ENCODE data around the gene COL9A3.
"Not testable (repeated sequence)": the region's sequence is repeated elsewhere in the genome, so short reads cannot be mapped to it uniquely, and the experiment has no call there.

COL9A3 gene

GRCh38 chr20:62838128-62838891 is 21.5 kb downstream of the COL9A3 start:
- DNase-seq = no peak

GRCh38 chr20:62839261-62839660 is 22.4 kb downstream of the COL9A3 start:
- no peak for DNase-seq

- no peak for DNase-seq
Observed at GRCh38 chr20:62839816-62840215, 23.0 kb downstream of the COL9A3 start.

- no peak for DNase-seq
Observed at GRCh38 chr20:62840244-62841197, 23.7 kb downstream of the COL9A3 start.

GRCh38 chr20:62841705-62842212 is 24.9 kb downstream of the COL9A3 start:
- DNase-seq = no peak

- DNase-seq = no peak
Observed at GRCh38 chr20:62843656-62844055, 26.8 kb downstream of the COL9A3 start.

- DNase-seq = no peak
Observed at GRCh38 chr20:62844182-62844581, 27.3 kb downstream of the COL9A3 start.

GRCh38 chr20:62845416-62846160 is 28.7 kb downstream of the COL9A3 start:
- no peak for DNase-seq

GRCh38 chr20:62846166-62846890 is 29.5 kb downstream of the COL9A3 start:
- no peak for DNase-seq

- DNase-seq = not testable (repeated sequence)
Observed at GRCh38 chr20:62848917-62849316, 32.1 kb downstream of the COL9A3 start.

- no peak for DNase-seq
Observed at GRCh38 chr20:62849431-62849830, 32.6 kb downstream of the COL9A3 start.

- no peak for DNase-seq
Observed at GRCh38 chr20:62850333-62850974, 33.6 kb downstream of the COL9A3 start.

GRCh38 chr20:62852196-62852595 is 35.3 kb downstream of the COL9A3 start:
- DNase-seq = no peak

- DNase-seq = no peak
Observed at GRCh38 chr20:62852841-62853240, 36.0 kb downstream of the COL9A3 start.

GRCh38 chr20:62853304-62853703 is 36.5 kb downstream of the COL9A3 start:
- not testable (repeated sequence) for DNase-seq

- DNase-seq = no peak
Observed at GRCh38 chr20:62854121-62854520, 37.3 kb downstream of the COL9A3 start.

GRCh38 chr20:62855120-62855519 is 38.3 kb downstream of the COL9A3 start:
- DNase-seq = no peak

GRCh38 chr20:62856931-62857619 is 40.2 kb downstream of the COL9A3 start:
- DNase-seq = no peak

GRCh38 chr20:62858058-62858830 is 41.4 kb downstream of the COL9A3 start:
- no peak for DNase-seq

- DNase-seq = no peak
Observed at GRCh38 chr20:62859721-62860120, 42.9 kb downstream of the COL9A3 start.
